Gastroesophageal sphincter (tissue), 4 donors: ENCODE data around the gene OR4K15. TPM values are rescaled to one million over a fixed set of nuclear protein-coding genes. Genes with fewer than 3 reads are reported as not detected.

Experiments
- ATAC-seq: fragments of 150-250 bp; one replicate; pipeline ENCODE4 v1.9.1; 2016; ENCODE audit warnings: mild to moderate bottlenecking, moderate library complexity
- H3K27ac ChIP-seq, 4 donors: fragments of 200-600 bp; sonication (generic) in 3 of 4; 1 replicate in 3 of 4; 2 replicates in 1 of 4; pipeline ENCODE4 v1.5.1; 2016 to 2019
- H3K27me3 ChIP-seq: fragments of 200-600 bp; sonication (generic); one replicate; pipeline ENCODE4 v1.5.1; 2019
- H3K36me3 ChIP-seq, 2 donors: fragments of 200-600 bp; sonication (generic); one replicate each; pipeline ENCODE4 v1.5.1; 2019; ENCODE audit warnings: control low read depth in 1 of 2
- H3K4me1 ChIP-seq, 3 donors: fragments of 200-600 bp; sonication (generic); 1 replicate in 2 of 3; 2 replicates in 1 of 3; pipeline ENCODE4 v1.5.1; 2016 to 2019; ENCODE audit warnings: control low read depth in 2 of 3
- H3K4me3 ChIP-seq, 2 donors: fragments of 200-600 bp; sonication (generic); one replicate each; pipeline ENCODE4 v1.5.1; 2019; ENCODE audit warnings: mild to moderate bottlenecking in 1 of 2, moderate library complexity in 1 of 2
- H3K9me3 ChIP-seq, 3 donors: fragments of 200-600 bp; sonication (generic); one replicate each; pipeline ENCODE4 v1.5.1; 2017 to 2019; ENCODE audit warnings: control low read depth in 2 of 3
- POLR2A ChIP-seq, 2 donors: fragments of 450-650 bp; IDR thresholded peaks; one replicate each; pipeline ENCODE4 v1.6.1; 2017; ENCODE audit warnings: antibody characterized with exemption in 2 of 2, mild to moderate bottlenecking in 2 of 2, moderate library complexity in 1 of 2
- WGBS, 2 donors: methylation state at CpG; one replicate each; pipeline ENCODE4 v1.1.5; 2018; ENCODE audit warnings: low coverage in 1 of 2; 5-methylcytosine and 5-hydroxymethylcytosine counted together
- total RNA-seq, 4 donors: library from RNA; depleted of rRNA; stranded (reverse); fragments of >200 nt; gene quantifications; one replicate each; pipeline ENCODE4 v1.1.0, GENCODE V29; 2016

Gene OR4K15
- total RNA-seq, 4 donors from 2014 or later: not detected

DNA sequence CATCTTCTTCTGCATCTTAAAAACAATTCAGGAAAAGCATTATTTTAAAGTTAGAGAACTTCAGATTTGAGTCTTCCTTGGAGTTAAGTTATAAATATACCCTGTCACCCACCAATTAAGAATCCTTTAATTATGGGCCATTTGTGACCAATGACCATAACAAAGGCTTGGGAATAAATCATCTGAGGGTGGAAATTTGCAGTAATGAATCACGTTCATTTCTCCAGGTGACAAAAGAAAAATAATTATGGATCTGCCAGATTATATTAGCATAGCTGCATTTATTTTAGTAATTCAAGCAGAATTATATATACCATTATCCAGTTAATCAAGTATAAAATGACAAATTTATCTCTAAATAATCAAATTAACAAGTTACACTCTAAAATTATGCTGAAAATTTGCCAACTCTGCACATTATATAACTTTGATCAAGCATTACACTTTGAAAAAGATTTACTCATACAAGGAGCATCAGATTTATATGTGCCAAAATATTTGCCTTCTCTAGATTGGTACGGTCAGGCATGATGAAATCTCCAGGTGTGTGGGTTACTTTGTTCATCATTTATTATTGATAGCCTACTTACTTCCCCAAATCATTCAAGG, 44.0 kb downstream of the OR4K15 start, which contains the start of gene OR4K14:
Gene OR4K14 (minus strand): TSS at position 51 of the 609 bp plus-strand sequence. CDS start 4,114 bp downstream, outside the sequence.
- no peaks in the 10 kb centered on the region for H3K4me1 ChIP-seq
- peaks cover 0 to 5% (median 0%) of the 10 kb centered on the region in 3 donors for H3K9me3 ChIP-seq
- ATAC-seq: no peak
- H3K27me3 ChIP-seq: no peaks in the 10 kb centered on the region
- 56 to 81% methylated on average over 2 of the region's 2 CpGs for WGBS, 2 donors
- TF ChIP-seq POLR2A (IDR thresholded peaks at IDR 0.05): no peak
- no peak within 1 kb of the TSS for H3K27ac ChIP-seq
- no peak within 1 kb of the TSS for H3K4me3 ChIP-seq
- no peaks in the 10 kb centered on the region for H3K36me3 ChIP-seq

Other genes starting within 250 kb of the OR4K15 start
- not detected for gene OR4Q3, start 232.0 kb upstream of the OR4K15 start, total RNA-seq
- under 1 TPM in 1 of 4 donors, not detected in 3; 0.15 TPM for gene OR4M1, start 202.1 kb upstream of the OR4K15 start, total RNA-seq
- gene OR4N2, start 171.8 kb upstream of the OR4K15 start, total RNA-seq: not detected
- gene OR4K2, start 100.4 kb upstream of the OR4K15 start, total RNA-seq: not detected
- not detected for gene OR4K5, start 55.0 kb upstream of the OR4K15 start, total RNA-seq
- not detected for gene OR4K1, start 44.7 kb upstream of the OR4K15 start, total RNA-seq
- not detected for gene OR4Q2, start 26.6 kb downstream of the OR4K15 start, total RNA-seq
- not detected for gene OR4K14, start 43.7 kb downstream of the OR4K15 start, total RNA-seq
- gene OR4K13, start 60.4 kb downstream of the OR4K15 start, total RNA-seq: under 1 TPM in 1 of 4 donors, not detected in 3; 0.12 TPM
- not detected for gene OR4L1, start 84.5 kb downstream of the OR4K15 start, total RNA-seq
- not detected for gene OR4K17, start 135.1 kb downstream of the OR4K15 start, total RNA-seq
- not detected for gene OR4N5, start 163.2 kb downstream of the OR4K15 start, total RNA-seq
- gene OR11G2, start 215.3 kb downstream of the OR4K15 start, total RNA-seq: not detected
- not detected for gene OR11H6, start 248.1 kb downstream of the OR4K15 start, total RNA-seq